Cardiac septum (tissue), 1 donor: ENCODE results near the gene BRD3OS. TPM values are rescaled to one million over a fixed set of nuclear protein-coding genes. Genes with fewer than 3 reads are reported as not detected.

ENCODE experiments used
- DNase-seq: peaks from one replicate; pipeline ENCODE4 v3.0.0-alpha.2; 2020; ENCODE audit warnings: low spot score
- intact Hi-C: fragments of 100-400 bp; cut with DNase I; formaldehyde crosslinking; loops from one replicate; pipeline ENCODE4 v1.14.0; 2022
- total RNA-seq: library from RNA; stranded (reverse); fragmentation: NEBNext Ultra II Directional; extraction: Animal tissue kit (Norgen Biotek cat#: 25700); gene quantifications from one replicate; pipeline ENCODE4 v1.2.1, GENCODE V29; 2021
- donor health status: DM: no; HTN: no; CAD: no.

Gene BRD3OS
- total RNA-seq, 1 donor from 2014 or later = 9.0 TPM

DNA sequence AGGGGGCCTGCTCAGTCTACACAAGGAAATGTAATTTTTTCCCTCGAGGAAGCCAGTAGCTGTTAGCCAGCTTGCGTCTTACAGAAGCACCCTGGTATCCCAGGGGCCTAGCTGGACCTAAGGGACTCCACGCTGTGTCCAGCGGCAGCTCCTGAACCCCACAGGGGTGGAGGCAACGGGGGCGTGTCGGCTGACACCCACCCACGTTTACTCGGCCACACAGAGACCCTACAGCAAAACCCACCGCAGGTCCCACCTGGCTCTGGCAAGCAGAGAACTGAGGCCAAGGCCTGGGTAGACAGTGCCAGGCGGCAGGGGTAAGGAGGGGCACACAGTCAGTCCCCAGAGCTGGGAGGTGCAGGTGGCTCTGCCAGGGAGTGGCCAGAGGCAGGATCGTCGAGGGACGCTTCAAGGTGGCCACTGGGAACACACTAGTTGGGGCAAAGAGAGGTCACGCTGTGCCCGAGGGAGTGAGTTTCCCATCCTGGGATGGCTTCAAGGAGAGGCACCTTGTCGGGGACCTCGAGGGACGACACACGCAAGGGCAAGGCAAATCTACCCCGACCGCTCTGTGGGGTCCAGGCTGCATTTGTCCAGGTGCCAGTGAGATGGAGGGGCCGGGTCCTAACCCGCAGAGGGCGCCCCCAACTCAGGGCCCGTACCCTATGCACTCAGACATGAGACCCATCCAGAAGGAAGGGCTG lies 20.7 kb downstream of the BRD3OS start:
- no peak for DNase-seq
- intact Hi-C loops = no loop called here

GRCh38 chr9:134046894-134047681 lies 21.8 kb downstream of the BRD3OS start:
- intact Hi-C loops = no loop called here
- DNase-seq = no peak

GRCh38 chr9:134047868-134048581 lies 22.7 kb downstream of the BRD3OS start:
- intact Hi-C loops = no loop called here
- DNase-seq = no peak

- DNase-seq = no peak
- intact Hi-C loops = no loop called here
Measured at GRCh38 chr9:134048582-134048968, 23.3 kb downstream of the BRD3OS start.

GRCh38 chr9:134049236-134049635 lies 24.0 kb downstream of the BRD3OS start:
- peak; percentile 88 for DNase-seq
- intact Hi-C loops = no loop called here

DNA sequence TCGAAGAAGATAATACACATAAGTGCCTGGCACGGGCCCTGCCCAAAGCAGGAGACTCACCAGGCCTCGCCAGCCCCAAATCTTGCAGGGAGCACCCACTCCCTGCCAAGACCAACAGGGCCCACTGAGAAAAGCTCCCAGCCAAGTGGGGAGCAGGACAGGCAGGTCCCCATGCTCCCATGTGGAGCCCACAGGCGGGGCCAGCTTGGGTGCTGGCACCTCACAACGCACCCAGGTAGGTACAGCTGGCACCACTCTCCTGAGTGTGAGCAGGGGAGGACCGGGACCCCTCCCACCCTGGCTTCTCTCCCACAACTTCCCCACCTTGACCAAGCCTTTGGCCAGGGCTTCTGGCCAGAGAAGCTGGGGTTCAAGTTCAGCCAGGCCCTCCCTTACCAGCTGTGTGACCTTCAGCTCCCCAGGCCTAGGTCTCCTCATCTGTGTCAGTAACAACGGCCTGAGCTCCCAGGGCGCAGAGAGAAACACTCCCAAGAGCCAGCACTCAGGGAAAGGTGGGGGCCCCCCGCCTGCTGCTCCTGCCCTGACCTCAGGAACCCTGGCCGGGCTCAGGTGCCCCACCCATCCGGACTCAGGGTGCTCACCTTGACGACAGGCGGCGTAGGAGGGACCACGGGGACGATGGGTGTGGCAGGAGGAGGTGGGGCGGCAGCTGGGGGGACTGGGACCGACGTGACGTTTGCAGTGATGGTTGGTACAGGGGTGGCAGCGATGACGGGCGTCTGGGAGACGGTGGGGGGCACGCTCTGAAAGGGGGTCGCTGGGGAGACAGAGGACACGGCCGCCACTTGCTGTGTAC lies 24.7 kb downstream of the BRD3OS start:
- DNase-seq = no peak
- intact Hi-C loops = no loop called here

DNA sequence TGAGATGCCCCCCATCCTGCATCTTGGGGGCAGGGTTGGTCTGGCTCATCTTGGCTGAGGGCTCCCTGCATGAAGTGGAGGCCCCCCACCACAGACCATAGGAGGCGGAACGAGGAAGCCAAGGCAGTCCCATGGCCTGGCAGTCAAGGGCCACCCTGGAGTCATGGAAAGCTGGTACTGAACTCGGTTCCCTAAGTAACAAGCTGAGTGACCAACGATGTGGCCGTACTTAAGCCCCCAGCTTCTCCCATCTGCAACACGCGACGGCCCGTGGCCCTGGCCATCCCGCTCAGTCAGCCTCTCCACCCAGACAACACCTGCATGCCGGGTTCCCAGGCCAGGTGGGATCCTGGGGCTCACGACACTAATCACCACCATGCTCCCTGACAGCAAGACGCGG lies 25.4 kb downstream of the BRD3OS start:
- intact Hi-C loops = no loop called here
- no peak for DNase-seq

DNA sequence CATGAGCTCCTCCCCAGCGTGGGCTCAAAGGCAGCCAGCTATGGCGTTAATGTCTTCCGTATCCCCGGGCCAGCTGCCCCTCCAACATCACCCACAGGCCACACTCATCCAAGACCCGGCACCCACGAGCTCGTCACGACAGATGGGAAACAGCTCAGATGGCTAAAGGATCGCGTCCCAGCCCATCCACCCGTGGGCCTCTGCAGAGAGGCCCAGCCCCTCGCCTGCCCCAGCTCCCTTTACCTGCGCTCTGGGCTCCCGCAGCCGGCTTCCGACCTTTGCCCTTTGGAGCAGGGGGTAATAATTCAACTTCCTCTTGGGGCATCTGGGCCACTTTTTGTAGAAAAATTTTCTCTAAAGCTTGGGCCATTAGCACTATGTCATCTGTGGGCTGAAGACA lies 26.0 kb downstream of the BRD3OS start:
- intact Hi-C loops = no loop called here

DNA sequence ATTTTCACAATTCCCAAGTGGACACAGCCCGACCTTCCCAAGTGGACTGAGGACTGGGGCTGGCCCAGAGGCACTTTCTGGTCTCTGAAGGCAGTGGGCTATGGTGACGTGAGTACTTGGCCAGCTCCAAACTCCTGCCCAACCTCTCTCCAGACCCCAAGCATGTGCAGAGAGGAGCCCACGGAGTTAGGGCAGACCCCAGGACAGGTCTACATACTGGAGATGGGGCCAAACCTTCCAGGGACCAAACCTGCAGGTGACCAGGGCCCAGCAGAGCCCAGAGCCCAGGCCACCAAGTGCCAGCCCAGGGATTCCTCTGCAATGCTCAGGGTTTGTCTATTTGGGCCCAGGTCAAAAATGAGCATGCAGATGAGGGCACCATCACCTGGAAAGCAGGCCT lies 27.2 kb downstream of the BRD3OS start:
- DNase-seq = no peak
- intact Hi-C loops = no loop called here

More for the DNA sequence above, 26.0 kb downstream of the BRD3OS start:
- DNase-seq = no peak

GRCh38 chr9:134052941-134053340 lies 27.7 kb downstream of the BRD3OS start:
- DNase-seq = peak; percentile 36
- intact Hi-C loops = no loop called here

DNA sequence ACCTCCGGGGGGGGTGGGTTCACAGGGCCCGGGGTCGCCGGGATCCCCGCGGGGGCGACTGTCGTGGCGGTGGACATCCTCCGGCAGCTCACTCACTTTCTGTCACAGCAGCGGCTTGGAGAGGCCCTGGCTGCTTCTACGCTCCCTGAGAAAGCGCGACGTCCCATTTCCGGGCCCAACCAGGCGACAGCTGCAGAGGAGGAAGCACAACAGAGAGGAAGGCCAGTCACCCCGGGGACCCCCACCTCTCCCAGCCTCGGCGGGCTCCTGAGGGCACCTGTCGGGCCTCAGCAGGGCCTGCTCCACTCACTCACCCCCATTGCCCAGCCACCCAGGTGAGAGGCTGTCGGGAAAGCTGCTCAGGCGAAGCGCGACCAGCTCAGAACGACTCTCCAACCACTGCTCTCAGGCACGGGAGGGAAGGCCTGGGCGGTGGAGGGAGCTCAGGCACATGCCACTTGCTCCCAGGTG lies 28.2 kb downstream of the BRD3OS start:
- DNase-seq = peak; percentile 75
- intact Hi-C loops = no loop called here

- peak; percentile 74 for DNase-seq
- intact Hi-C loops = no loop called here
Measured at GRCh38 chr9:134053941-134054761, 28.9 kb downstream of the BRD3OS start.

- intact Hi-C loops = no loop called here
- DNase-seq = peak; percentile 73
Measured at GRCh38 chr9:134054891-134055811, 29.9 kb downstream of the BRD3OS start.

- intact Hi-C loops = no loop called here
- peak; percentile 84 for DNase-seq
Measured at GRCh38 chr9:134055981-134056461, 30.7 kb downstream of the BRD3OS start.

GRCh38 chr9:134056483-134057306 lies 31.4 kb downstream of the BRD3OS start:
- peak; percentile 64 for DNase-seq
- intact Hi-C loops = no loop called here

GRCh38 chr9:134057307-134057657 lies 32.0 kb downstream of the BRD3OS start:
- intact Hi-C loops = no loop called here
- DNase-seq = no peak
